HG03571 (cell line): Measurements from ENCODE around the gene PTGES.
A peak's percentile ranks its signal among the peaks of the same experiment; 100 is the strongest.

Source experiments
- ATAC-seq: cut with Tn5 transposase; IDR thresholded peaks from one replicate; pipeline ENCODE4 v1.9.1; 2021; ENCODE audit not compliant: unreplicated experiment

The PTGES gene

GRCh38 chr9:129748249-129748648, 4.6 kb downstream of the PTGES start:
- ATAC-seq = no peak

GRCh38 chr9:129746092-129746777, 6.6 kb downstream of the PTGES start:
- ATAC-seq = no peak

- no peak for ATAC-seq
Observed at GRCh38 chr9:129745200-129745599, 7.6 kb downstream of the PTGES start.

GRCh38 chr9:129740666-129741464, 12.0 kb downstream of the PTGES start:
- no peak for ATAC-seq

- ATAC-seq = no peak
Observed at GRCh38 chr9:129740174-129740573, 12.7 kb downstream of the PTGES start.

- no peak for ATAC-seq
Observed at GRCh38 chr9:129739432-129739831, 13.4 kb downstream of the PTGES start.

GRCh38 chr9:129737479-129738274, 15.2 kb downstream of the PTGES start:
- peak; percentile 49 for ATAC-seq

- no peak for ATAC-seq
Observed at GRCh38 chr9:129736334-129736733, 16.5 kb downstream of the PTGES start.

- no peak for ATAC-seq
Observed at GRCh38 chr9:129735546-129735945, 17.3 kb downstream of the PTGES start.

- ATAC-seq = no peak
Observed at GRCh38 chr9:129733632-129733953, 19.2 kb downstream of the PTGES start.

- no peak for ATAC-seq
Observed at GRCh38 chr9:129732946-129733631, 19.8 kb downstream of the PTGES start.

- no peak for ATAC-seq
Observed at GRCh38 chr9:129732100-129732499, 20.7 kb downstream of the PTGES start.

- no peak for ATAC-seq
Observed at GRCh38 chr9:129731477-129732085, 21.3 kb downstream of the PTGES start.

- no peak for ATAC-seq
Observed at GRCh38 chr9:129728744-129729143, 24.1 kb downstream of the PTGES start.

GRCh38 chr9:129726322-129727160, 26.3 kb downstream of the PTGES start:
- ATAC-seq = no peak

- ATAC-seq = no peak
Observed at GRCh38 chr9:129725795-129726251, 27.0 kb downstream of the PTGES start.

- no peak for ATAC-seq
Observed at GRCh38 chr9:129724456-129725190, 28.2 kb downstream of the PTGES start.

GRCh38 chr9:129722913-129723312, 29.9 kb downstream of the PTGES start:
- no peak for ATAC-seq
